Adrenal gland (tissue), 5 donors: Measurements from ENCODE around the gene ITGA6.
"Not testable (repeated sequence)": the region's sequence is repeated elsewhere in the genome, so short reads cannot be mapped to it uniquely, and the experiment has no call there.

Experiments
- POLR2A ChIP-seq, 2 donors: fragments of 450-650 bp; IDR thresholded peaks; one replicate each; pipeline ENCODE4 v1.6.1; 2017; ENCODE audit warnings: antibody characterized with exemption in 2 of 2, mild to moderate bottlenecking in 2 of 2, moderate library complexity in 1 of 2
- TF ChIP-seq, protein P1 (sequence below), 6 experiments: fragments of 450-650 bp in 4 of 6; fragments of 200-600 bp in 2 of 6; sonication (generic) in 1 of 6; IDR thresholded peaks; 1 replicate in 5 of 6; 2 replicates in 1 of 6; pipeline versions ENCODE4 v1.5.1 to v1.8.0; 2016 to 2021; ENCODE audit warnings: antibody characterized with exemption in 6 of 6, mild to moderate bottlenecking in 2 of 6, moderate library complexity in 1 of 6
- donor health status: DM: no; HTN: no; CAD: no.

DNA sequence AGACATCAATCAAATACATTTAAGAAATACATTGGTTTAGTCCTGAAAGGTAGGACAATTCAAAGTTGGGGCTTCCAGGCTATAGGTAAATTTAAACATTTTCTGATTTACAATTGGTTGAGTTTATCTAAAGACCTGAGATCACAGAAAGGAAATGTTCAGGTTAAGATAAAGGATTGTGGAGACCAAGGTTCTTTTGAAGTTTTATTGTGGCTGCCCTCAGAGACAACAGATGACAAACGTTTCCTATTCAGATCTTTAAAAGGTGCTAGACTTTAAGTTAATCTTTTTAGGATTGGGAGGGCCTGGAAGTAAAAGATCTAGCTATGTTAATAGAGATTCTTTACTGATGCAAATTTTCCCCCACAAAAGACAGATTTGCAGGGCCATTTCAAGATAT, 122.4 kb downstream of the ITGA6 start:
- TF ChIP-seq, protein P1, sequence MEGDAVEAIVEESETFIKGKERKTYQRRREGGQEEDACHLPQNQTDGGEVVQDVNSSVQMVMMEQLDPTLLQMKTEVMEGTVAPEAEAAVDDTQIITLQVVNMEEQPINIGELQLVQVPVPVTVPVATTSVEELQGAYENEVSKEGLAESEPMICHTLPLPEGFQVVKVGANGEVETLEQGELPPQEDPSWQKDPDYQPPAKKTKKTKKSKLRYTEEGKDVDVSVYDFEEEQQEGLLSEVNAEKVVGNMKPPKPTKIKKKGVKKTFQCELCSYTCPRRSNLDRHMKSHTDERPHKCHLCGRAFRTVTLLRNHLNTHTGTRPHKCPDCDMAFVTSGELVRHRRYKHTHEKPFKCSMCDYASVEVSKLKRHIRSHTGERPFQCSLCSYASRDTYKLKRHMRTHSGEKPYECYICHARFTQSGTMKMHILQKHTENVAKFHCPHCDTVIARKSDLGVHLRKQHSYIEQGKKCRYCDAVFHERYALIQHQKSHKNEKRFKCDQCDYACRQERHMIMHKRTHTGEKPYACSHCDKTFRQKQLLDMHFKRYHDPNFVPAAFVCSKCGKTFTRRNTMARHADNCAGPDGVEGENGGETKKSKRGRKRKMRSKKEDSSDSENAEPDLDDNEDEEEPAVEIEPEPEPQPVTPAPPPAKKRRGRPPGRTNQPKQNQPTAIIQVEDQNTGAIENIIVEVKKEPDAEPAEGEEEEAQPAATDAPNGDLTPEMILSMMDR (IDR thresholded peaks at IDR 0.05): not testable (repeated sequence)
- not testable (repeated sequence) for TF ChIP-seq POLR2A (IDR thresholded peaks at IDR 0.05)
